ENCODE data around the gene SOBP.

DNA sequence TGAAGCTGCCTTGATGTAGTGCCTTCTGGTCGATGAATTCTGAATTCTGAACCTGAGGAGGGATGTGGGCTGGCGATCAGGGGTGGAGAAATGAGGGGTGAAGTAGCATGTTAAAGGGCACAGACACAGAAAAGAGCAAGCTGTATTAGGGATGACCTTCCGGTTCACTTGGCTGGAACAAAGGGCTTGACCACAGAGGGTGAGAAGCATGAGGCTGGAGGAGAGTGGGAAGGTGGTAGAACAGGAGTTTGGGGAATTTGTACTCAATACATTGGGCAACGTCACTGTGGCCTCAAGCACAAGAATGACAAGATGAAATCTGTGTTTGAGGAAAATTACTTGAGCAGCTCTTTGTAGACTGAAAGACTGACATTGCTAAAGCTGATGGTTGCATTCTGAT is 155.8 kb downstream of the SOBP start:
- TF ChIP-seq, protein P1, sequence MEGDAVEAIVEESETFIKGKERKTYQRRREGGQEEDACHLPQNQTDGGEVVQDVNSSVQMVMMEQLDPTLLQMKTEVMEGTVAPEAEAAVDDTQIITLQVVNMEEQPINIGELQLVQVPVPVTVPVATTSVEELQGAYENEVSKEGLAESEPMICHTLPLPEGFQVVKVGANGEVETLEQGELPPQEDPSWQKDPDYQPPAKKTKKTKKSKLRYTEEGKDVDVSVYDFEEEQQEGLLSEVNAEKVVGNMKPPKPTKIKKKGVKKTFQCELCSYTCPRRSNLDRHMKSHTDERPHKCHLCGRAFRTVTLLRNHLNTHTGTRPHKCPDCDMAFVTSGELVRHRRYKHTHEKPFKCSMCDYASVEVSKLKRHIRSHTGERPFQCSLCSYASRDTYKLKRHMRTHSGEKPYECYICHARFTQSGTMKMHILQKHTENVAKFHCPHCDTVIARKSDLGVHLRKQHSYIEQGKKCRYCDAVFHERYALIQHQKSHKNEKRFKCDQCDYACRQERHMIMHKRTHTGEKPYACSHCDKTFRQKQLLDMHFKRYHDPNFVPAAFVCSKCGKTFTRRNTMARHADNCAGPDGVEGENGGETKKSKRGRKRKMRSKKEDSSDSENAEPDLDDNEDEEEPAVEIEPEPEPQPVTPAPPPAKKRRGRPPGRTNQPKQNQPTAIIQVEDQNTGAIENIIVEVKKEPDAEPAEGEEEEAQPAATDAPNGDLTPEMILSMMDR (IDR thresholded peaks at IDR 0.05) = no peak
- no peak for TF ChIP-seq POLR2A (IDR thresholded peaks at IDR 0.05)
